Mucosa of gallbladder (tissue), 1 donor: ENCODE data around the gene PRKX. TPM values are rescaled to one million over a fixed set of nuclear protein-coding genes. Genes with fewer than 3 reads are reported as not detected.
"Not testable (repeated sequence)": the region's sequence is repeated elsewhere in the genome, so short reads cannot be mapped to it uniquely, and the experiment has no call there.

ENCODE experiments used
- DNase-seq: peaks from one replicate; pipeline ENCODE4 v3.0.0-alpha.2; 2020; ENCODE audit warnings: low spot score
- total RNA-seq: library from RNA; stranded (reverse); gene quantifications from one replicate; pipeline ENCODE4 v1.2.1, GENCODE V29; 2021
- donor health status: DM: no; HTN: no; CAD: no.

PRKX gene
- total RNA-seq, 1 donor from 2014 or later: 15.2 TPM

DNA sequence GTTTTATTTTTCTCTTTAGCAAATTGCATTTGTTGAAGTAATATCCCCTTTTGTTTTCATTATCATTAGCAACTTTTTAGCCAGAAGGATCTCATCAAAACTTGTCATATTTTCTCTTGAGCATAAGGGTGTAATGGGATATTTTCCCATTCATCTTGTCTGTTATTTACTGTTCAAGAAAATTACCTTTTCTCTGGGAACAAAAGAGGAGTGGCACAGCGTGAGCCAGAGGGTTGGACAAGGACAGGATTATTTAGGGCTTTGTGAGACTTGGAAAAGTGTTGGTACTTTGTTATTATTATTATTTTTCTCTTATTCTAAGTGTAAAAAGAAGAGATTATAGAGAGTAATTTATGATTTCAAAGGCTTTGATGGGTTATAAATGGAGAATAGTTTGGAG lies 135.9 kb downstream of the PRKX start:
- no peak for DNase-seq

DNA sequence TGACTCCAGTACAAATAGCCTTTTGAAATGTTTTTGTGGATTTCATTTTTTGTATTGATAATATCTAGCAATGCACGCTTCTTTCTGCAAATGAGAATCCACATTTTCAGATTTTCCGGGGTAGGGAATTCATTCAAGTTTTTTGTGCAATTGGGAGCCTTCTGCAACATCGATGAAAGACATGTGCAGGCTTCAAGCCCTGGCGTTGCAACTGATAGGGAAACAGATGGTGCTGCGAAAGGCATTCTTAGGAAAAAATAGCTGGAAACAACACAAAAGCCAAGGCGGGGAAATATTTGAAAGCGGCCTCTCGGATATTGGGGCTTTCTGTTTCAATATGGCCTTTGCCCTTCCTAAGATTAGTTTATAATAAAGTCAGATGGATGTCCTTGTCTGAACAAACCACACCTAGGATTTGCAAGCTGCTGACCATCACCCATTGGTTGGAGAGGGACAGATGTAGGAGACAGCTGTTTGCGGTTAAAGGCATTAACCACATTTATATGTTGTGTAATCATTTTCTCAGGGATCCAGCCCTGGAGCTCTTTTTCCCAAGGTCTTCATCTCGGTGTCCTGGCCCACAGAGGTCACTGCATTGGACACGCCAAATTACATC lies 136.5 kb downstream of the PRKX start:
- no peak for DNase-seq

DNA sequence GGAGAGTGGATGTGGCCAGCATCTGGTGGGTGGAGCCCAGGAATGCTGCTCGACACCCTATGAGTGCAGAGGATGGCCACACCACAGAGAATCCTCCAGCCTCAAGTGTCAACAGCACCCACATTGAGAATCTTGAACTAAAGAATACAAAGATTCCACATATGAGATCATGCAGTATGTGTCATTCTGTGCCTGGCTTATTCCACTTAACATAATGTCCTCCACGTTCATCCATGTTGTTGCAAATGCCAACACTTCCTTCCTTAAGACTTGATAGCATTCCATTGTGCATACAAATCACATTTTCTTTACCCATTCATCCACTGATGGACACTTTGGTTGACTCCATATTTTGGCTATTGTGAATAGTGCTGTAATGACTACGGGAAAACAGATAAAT lies 145.8 kb downstream of the PRKX start:
- DNase-seq: no peak

DNA sequence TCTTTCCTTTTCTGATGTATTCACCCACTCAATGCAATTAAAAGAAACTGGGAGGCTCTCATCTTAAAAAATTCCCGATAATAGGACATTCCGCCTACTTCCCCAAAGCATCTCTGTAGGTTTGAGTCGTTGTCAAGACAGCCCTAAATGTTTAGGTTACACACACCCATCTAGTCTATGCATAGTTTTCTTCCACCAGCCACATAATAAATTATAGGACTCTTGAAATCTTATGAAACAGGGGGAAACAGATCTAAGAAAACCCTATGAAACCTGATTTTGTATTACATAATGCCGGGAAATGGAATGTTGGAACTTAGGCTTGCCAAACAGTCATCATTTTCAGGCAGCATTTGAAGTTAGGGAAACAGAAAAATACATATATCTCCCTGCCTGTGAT lies 150.0 kb downstream of the PRKX start:
- DNase-seq: no peak

DNA sequence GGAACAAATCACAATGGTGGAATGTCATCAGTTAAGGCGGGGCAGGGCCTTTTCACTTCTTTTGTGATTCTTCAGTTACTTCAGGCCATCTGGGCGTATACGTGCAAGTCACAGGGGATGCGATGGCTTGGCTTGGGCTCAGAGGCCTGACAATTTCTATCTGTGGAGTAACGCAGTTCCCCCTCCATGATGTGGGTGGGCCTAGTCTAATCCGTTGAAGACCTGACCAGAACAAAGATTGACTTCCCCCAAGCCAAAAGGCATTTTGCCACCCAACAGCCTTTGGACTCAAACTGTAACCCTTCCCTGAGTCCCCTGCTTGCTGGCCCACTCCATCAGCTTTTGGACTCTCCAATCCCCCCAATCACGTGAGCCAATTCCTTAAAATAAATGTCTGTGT lies 153.4 kb downstream of the PRKX start:
- not testable (repeated sequence) for DNase-seq
